Suprapubic skin (tissue), 4 donors: ENCODE measurements around the gene CLIP4. TPM values are rescaled to one million over a fixed set of nuclear protein-coding genes. Genes with fewer than 3 reads are reported as not detected.
A peak's percentile ranks its signal among the peaks of the same experiment; 100 is the strongest.

Experiments used
- DNase-seq, 2 donors: peaks; one replicate each; pipeline ENCODE4 v3.0.0-alpha.2; 2019; ENCODE audit warnings: low spot score in 2 of 2
- H3K27ac ChIP-seq: fragments of 200-600 bp; sonication (generic); one replicate; pipeline ENCODE4 v1.5.1; 2019
- H3K27me3 ChIP-seq: fragments of 200-600 bp; sonication (generic); one replicate; pipeline ENCODE4 v1.5.1; 2019
- H3K36me3 ChIP-seq: fragments of 200-600 bp; sonication (generic); one replicate; pipeline ENCODE4 v1.5.1; 2019
- H3K4me1 ChIP-seq: fragments of 200-600 bp; sonication (generic); one replicate; pipeline ENCODE4 v1.5.1; 2019
- H3K4me3 ChIP-seq: fragments of 200-600 bp; sonication (generic); one replicate; pipeline ENCODE4 v1.5.1; 2019; ENCODE audit warnings: mild to moderate bottlenecking
- H3K9me3 ChIP-seq: fragments of 200-600 bp; sonication (generic); one replicate; pipeline ENCODE4 v1.5.1; 2019
- CTCF ChIP-seq, 2 donors: fragments of 200-600 bp in 1 of 2; fragments of 450-650 bp in 1 of 2; sonication (generic) in 1 of 2; IDR thresholded peaks; one replicate each; pipeline ENCODE4 v1.5.1; 2016 to 2019; ENCODE audit warnings: antibody characterized with exemption in 2 of 2, mild to moderate bottlenecking in 1 of 2, moderate library complexity in 1 of 2
- EP300 ChIP-seq: sonication (generic); formaldehyde crosslinking; IDR thresholded peaks from one replicate; pipeline ENCODE4 v1.6.1; 2017; ENCODE audit warnings: antibody characterized with exemption
- POLR2A ChIP-seq, 2 donors: fragments of 450-650 bp; IDR thresholded peaks; one replicate each; pipeline ENCODE4 v1.6.1; 2017; ENCODE audit warnings: antibody characterized with exemption in 2 of 2, mild to moderate bottlenecking in 2 of 2, moderate library complexity in 2 of 2
- POLR2AphosphoS5 ChIP-seq, 3 donors: sonication (generic); formaldehyde crosslinking; IDR thresholded peaks; one replicate each; pipeline ENCODE4 v1.6.1; 2017; ENCODE audit warnings: antibody characterized with exemption in 3 of 3
- WGBS: methylation state at CpG from one replicate; pipeline ENCODE4 v1.1.5; 2018; 5-methylcytosine and 5-hydroxymethylcytosine counted together
- total RNA-seq, 4 donors: library from RNA; depleted of rRNA; stranded (reverse); fragments of >200 nt; gene quantifications; one replicate each; pipeline ENCODE4 v1.1.0, GENCODE V29; 2016

The CLIP4 gene
- 100 to 1,000 TPM in 1 of 4 donors, 10 to 100 TPM in 3; 61.9 to 173 (median 67.4) TPM for total RNA-seq

GRCh38 chr2:29114946-29115609 is at the start of gene CLIP4:
CLIP4 (plus strand) TSS chr2:29115415; CDS start chr2:29121389, 5,974 bp downstream.
- peak in 1 of 2 donors; percentile 77 for DNase-seq
- Histone ChIP-seq H3K27ac (peak within 1 kb of the TSS; percentile 92), H3K9me3 (no peaks in the 10 kb centered on the region), H3K36me3 (no peaks in the 10 kb centered on the region), H3K4me1 (peaks cover 57% of the 10 kb centered on the region), H3K27me3 (no peaks in the 10 kb centered on the region), H3K4me3 (peak within 1 kb of the TSS; percentile 60)
- 13% methylated on average over 8 of the region's 76 CpGs for WGBS
- TF ChIP-seq CTCF (IDR thresholded peaks at IDR 0.05) = no peak
- TF ChIP-seq POLR2AphosphoS5 (IDR thresholded peaks at IDR 0.05) = peak in 1 of 3 donors; percentile 17
- peak in 1 of 2 donors; percentile 23 for TF ChIP-seq POLR2A (IDR thresholded peaks at IDR 0.05)

GRCh38 chr2:29066271-29066860 is 48.8 kb upstream of the CLIP4 start:
- Histone ChIP-seq H3K4me3 (no peak overlapping the region), H3K27ac (peak overlapping the region; percentile 92), H3K4me1 (peaks cover 62% of the 10 kb centered on the region), H3K36me3 (no peaks in the 10 kb centered on the region), H3K9me3 (no peaks in the 10 kb centered on the region), H3K27me3 (no peaks in the 10 kb centered on the region)
- DNase-seq = no peak
- TF ChIP-seq CTCF (IDR thresholded peaks at IDR 0.05) = no peak
- no peak for TF ChIP-seq EP300
- TF ChIP-seq POLR2AphosphoS5 (IDR thresholded peaks at IDR 0.05) = peak in 2 of 3 donors; percentile 49 to 69
- WGBS = 54% methylated on average over 7 of the region's 8 CpGs

- Histone ChIP-seq H3K4me1 (peaks cover 62% of the 10 kb centered on the region), H3K36me3 (no peaks in the 10 kb centered on the region), H3K9me3 (no peaks in the 10 kb centered on the region), H3K27ac (peak overlapping the region; percentile 92), H3K4me3 (no peak overlapping the region), H3K27me3 (no peaks in the 10 kb centered on the region)
- DNase-seq = no peak
- 47% methylated on average over 7 of the region's 7 CpGs for WGBS
- TF ChIP-seq EP300 (no peak), POLR2A (IDR thresholded peaks at IDR 0.05) (no peak), CTCF (IDR thresholded peaks at IDR 0.05) (no peak), POLR2AphosphoS5 (IDR thresholded peaks at IDR 0.05) (peak in 1 of 3 donors; percentile 84)
Measured at GRCh38 chr2:29066997-29067605, 48.1 kb upstream of the CLIP4 start.

- Histone ChIP-seq H3K27ac (no peak overlapping the region), H3K36me3 (no peaks in the 10 kb centered on the region), H3K27me3 (no peaks in the 10 kb centered on the region), H3K4me3 (no peak overlapping the region), H3K9me3 (no peaks in the 10 kb centered on the region), H3K4me1 (peaks cover 52% of the 10 kb centered on the region)
- 68% methylated on average over 7 of the region's 7 CpGs for WGBS
- TF ChIP-seq POLR2AphosphoS5 (IDR thresholded peaks at IDR 0.05) (no peak), EP300 (no peak), POLR2A (IDR thresholded peaks at IDR 0.05) (no peak), CTCF (IDR thresholded peaks at IDR 0.05) (no peak)
- no peak for DNase-seq
Measured at GRCh38 chr2:29068513-29068912, 46.7 kb upstream of the CLIP4 start.

- DNase-seq = no peak
- no peak for TF ChIP-seq POLR2A (IDR thresholded peaks at IDR 0.05)
- no peak for TF ChIP-seq CTCF (IDR thresholded peaks at IDR 0.05)
- TF ChIP-seq EP300 = no peak
- no peak for TF ChIP-seq POLR2AphosphoS5 (IDR thresholded peaks at IDR 0.05)
- Histone ChIP-seq H3K9me3 (no peaks in the 10 kb centered on the region), H3K27ac (no peak overlapping the region), H3K4me3 (no peak overlapping the region), H3K4me1 (peaks cover 32% of the 10 kb centered on the region), H3K36me3 (no peaks in the 10 kb centered on the region), H3K27me3 (no peaks in the 10 kb centered on the region)
- 93% methylated on average over 8 of the region's 12 CpGs for WGBS
Measured at GRCh38 chr2:29070526-29070925, 44.7 kb upstream of the CLIP4 start.
